Left lung (tissue), 10 donors: ENCODE results near the gene PAN2. TPM values are rescaled to one million over a fixed set of nuclear protein-coding genes. Genes with fewer than 3 reads are reported as not detected.

Experiments used
- ATAC-seq: fragments of 200-7000 bp; cut with Tn5 transposase; one replicate; pipeline ENCODE4 v1.9.1; 2020; ENCODE audit warnings: moderate library complexity
- DNase-seq, 4 donors: peaks; one replicate each; pipeline ENCODE4 v3.0.0-alpha.2; 2013 to 2020
- H3K27ac ChIP-seq, 2 donors: fragments of 200-600 bp; sonication (generic) in 1 of 2; one replicate each; pipeline versions ENCODE4 v1.5.0 to v1.8.0; 2020 to 2021
- H3K27me3 ChIP-seq, 2 donors: fragments of 200-600 bp; sonication (generic) in 1 of 2; one replicate each; pipeline versions ENCODE4 v1.5.0 to v1.8.0; 2020 to 2021
- H3K36me3 ChIP-seq, 2 donors: fragments of 200-600 bp; sonication (generic) in 1 of 2; one replicate each; pipeline versions ENCODE4 v1.5.0 to v1.8.0; 2020 to 2021
- H3K4me1 ChIP-seq, 2 donors: fragments of 200-600 bp; one replicate each; pipeline ENCODE4 v1.8.0; 2021
- H3K4me3 ChIP-seq, 2 donors: fragments of 200-600 bp; sonication (generic) in 1 of 2; one replicate each; pipeline versions ENCODE4 v1.5.0 to v1.8.0; 2020 to 2021; ENCODE audit warnings: mild to moderate bottlenecking in 1 of 2
- H3K9me3 ChIP-seq, 2 donors: fragments of 200-600 bp; sonication (generic) in 1 of 2; one replicate each; pipeline versions ENCODE4 v1.5.0 to v1.8.0; 2020 to 2021
- intact Hi-C, 2 donors: fragments of 100-400 bp; cut with DNase I; formaldehyde crosslinking; loops; one replicate each; pipeline versions ENCODE4 v1.11.2 to v1.14.2; 2022
- polyA plus RNA-seq, 6 donors: library from polyadenylated mRNA; unstranded; fragments of 120-200 nt; gene quantifications; one replicate each; pipeline ENCODE4 v1.2.1, GENCODE V29; 2013; ENCODE audit not compliant: insufficient read length in 6 of 6
- total RNA-seq, 2 donors: library from RNA; stranded (reverse); fragmentation: NEBNext Ultra II Directional; extraction: Animal tissue kit (Norgen Biotek cat#: 25700); gene quantifications; one replicate each; pipeline ENCODE4 v1.2.1, GENCODE V29; 2021
- TF ChIP-seq, protein P1 (sequence below), 2 donors: fragments of 200-600 bp; sonication (generic) in 1 of 2; IDR thresholded peaks; one replicate each; pipeline versions ENCODE4 v1.5.0 to v1.8.0; 2021; ENCODE audit warnings: antibody characterized with exemption in 2 of 2
- donor health status: DM: no; HTN: yes; CAD: no.
- donor health status: DM: no; HTN: no; CAD: no.

Gene PAN2
- total and polyA plus RNA-seq, 8 donors = 49.9 to 107 (median 74.8) TPM

DNA sequence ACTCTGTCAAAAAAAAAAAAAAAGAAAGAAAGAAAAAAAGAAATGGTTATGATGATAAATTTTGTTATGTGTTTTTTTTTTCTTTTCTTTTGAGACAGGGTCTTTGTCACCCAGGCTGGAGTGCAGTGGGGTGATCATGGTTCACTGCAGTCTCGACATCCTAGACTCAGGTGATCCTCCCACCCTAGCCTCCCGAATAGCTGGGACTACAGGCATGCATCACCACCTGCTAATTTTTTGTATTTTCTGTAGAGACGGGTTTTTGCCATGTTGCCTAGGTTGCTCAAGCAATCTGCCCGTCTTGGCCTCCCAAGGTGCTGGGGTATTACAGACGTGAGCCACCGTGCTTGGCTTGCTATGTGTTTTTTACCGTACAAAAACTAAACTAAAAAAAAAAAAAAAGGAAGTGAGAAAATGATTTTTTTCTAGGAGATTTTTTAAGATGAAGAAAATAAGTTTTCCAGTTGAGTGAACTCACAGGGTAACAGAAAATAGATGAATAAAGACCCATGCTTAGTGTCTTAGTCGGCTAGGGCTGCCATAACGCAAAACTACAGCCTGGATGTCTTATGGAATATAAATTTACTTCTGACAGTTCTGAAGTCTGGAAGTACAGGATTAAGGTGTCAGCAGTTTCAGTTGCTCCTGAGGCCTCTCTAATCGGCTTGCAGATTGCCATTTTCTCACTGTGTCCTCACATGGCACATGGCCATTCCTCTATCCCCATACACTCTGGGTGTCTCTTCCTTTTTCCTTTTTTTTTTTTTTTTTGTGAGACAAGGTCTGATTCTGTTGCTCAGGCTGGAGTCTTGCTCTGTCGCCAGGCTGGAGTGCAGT is 42.0 kb upstream of the PAN2 start:
- no peak for DNase-seq
- TF ChIP-seq, protein P1, sequence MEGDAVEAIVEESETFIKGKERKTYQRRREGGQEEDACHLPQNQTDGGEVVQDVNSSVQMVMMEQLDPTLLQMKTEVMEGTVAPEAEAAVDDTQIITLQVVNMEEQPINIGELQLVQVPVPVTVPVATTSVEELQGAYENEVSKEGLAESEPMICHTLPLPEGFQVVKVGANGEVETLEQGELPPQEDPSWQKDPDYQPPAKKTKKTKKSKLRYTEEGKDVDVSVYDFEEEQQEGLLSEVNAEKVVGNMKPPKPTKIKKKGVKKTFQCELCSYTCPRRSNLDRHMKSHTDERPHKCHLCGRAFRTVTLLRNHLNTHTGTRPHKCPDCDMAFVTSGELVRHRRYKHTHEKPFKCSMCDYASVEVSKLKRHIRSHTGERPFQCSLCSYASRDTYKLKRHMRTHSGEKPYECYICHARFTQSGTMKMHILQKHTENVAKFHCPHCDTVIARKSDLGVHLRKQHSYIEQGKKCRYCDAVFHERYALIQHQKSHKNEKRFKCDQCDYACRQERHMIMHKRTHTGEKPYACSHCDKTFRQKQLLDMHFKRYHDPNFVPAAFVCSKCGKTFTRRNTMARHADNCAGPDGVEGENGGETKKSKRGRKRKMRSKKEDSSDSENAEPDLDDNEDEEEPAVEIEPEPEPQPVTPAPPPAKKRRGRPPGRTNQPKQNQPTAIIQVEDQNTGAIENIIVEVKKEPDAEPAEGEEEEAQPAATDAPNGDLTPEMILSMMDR (IDR thresholded peaks at IDR 0.05) = no peak
- no peaks in the 10 kb centered on the region for H3K36me3 ChIP-seq
- H3K4me3 ChIP-seq = no peak overlapping the region
- intact Hi-C loops = no loop called here
- peaks cover 0 to 16% of the 10 kb centered on the region in 2 donors for H3K4me1 ChIP-seq
- no peaks in the 10 kb centered on the region for H3K9me3 ChIP-seq
- no peak overlapping the region for H3K27ac ChIP-seq
- no peaks in the 10 kb centered on the region for H3K27me3 ChIP-seq
- no peak for ATAC-seq

DNA sequence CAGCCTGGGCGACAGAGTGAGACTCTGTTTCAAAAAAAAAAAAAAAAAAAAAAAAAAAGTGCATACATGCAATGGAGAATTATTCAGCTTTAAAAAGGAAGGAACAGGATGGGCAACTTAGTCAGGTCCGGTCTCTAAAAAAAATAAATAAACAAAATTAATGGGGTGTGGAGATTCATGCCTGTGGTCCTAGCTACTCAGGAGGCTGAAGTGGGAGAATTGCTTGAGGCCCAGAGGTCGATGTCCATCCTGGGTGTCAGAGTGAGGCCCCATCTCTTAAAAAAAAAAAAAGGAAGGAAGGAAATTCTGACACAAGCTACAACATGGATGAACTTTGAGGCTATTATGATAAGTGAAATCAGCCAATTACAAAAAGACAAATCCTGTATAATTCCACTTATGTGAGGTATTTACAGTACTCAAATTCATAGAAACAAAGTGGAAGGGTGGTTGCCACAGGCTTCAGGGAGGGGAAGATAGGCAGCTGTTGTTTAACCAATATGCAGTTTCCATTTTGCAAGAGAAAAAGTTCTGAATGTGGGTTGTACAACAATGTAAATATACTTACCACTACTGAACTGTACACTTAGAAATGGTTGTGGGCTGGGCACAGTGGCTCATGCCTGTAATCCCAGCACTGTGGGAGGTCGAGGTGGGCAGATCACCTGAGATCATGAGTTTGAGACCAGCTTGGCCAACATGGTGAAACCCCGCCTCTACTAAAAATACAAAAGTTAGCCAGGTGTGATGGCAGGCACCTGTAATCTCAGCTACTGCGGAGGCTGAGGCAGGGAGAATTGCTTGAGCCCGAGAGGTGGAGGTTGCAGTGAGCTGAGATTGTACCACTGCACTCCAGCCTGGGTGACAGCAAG is 41.2 kb upstream of the PAN2 start:
- Histone ChIP-seq H3K36me3 (no peaks in the 10 kb centered on the region), H3K4me3 (no peak overlapping the region), H3K27ac (no peak overlapping the region), H3K9me3 (no peaks in the 10 kb centered on the region), H3K27me3 (no peaks in the 10 kb centered on the region), H3K4me1 (peaks cover 0 to 16% of the 10 kb centered on the region in 2 donors)
- DNase-seq (no peak), ATAC-seq (no peak)
- TF ChIP-seq, protein P1 (IDR thresholded peaks at IDR 0.05) = no peak
- intact Hi-C loops = no loop called here

DNA sequence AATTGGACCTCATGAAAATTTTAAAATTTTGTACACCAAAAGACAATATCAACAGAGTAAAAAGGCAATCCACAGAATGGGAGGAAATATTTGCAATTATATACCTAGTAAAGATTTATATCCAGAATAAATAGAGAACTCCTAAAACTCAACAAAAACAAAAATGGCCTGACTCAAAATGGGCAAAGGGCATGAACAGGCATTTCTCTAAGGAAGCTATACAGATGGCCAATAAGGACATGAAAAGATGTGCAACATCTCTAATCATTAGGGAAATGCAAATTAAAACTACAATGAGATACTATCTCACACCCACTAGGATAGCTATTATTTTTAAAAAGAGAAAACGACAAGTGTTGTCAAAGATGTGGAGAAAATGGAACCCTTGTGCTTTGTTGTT is 39.7 kb upstream of the PAN2 start:
- no peak for ATAC-seq
- intact Hi-C loops = no loop called here
- TF ChIP-seq, protein P1 (IDR thresholded peaks at IDR 0.05) = no peak

DNA sequence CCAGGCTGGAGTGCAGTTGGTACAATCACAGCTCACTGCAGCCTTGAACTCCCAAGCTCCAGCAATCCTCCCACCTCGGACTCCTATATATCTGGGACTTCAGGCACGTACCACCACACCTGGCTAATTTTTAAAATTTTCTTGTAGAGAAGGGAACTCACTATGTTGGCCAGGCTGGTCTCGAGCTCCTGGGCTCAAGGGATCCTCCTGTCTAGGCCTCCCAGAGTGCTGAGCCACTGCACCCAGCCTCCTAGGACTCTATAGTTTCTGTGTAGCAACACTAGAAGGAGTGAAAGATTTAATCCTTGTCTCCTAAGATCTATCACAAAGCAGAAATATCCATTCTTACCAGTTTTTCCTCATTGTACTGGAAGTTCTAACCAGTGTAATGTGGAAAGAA is 33.1 kb upstream of the PAN2 start:
- no peaks in the 10 kb centered on the region for H3K9me3 ChIP-seq
- H3K4me1 ChIP-seq = no peaks in the 10 kb centered on the region
- TF ChIP-seq, protein P1 (IDR thresholded peaks at IDR 0.05) = no peak
- no peak overlapping the region for H3K27ac ChIP-seq
- no peaks in the 10 kb centered on the region for H3K27me3 ChIP-seq
- H3K36me3 ChIP-seq = no peaks in the 10 kb centered on the region
- ATAC-seq (no peak), DNase-seq (no peak)
- no peak overlapping the region for H3K4me3 ChIP-seq
- intact Hi-C loops = no loop called here

More for the DNA sequence above, 39.7 kb upstream of the PAN2 start:
- H3K36me3 ChIP-seq = no peaks in the 10 kb centered on the region
- H3K9me3 ChIP-seq = no peaks in the 10 kb centered on the region
- peaks cover 0 to 16% of the 10 kb centered on the region in 2 donors for H3K4me1 ChIP-seq
- DNase-seq = no peak
- H3K27ac ChIP-seq = no peak overlapping the region
- H3K4me3 ChIP-seq = no peak overlapping the region
- no peaks in the 10 kb centered on the region for H3K27me3 ChIP-seq
